Right ventricle myocardium inferior (tissue), 1 donor: ENCODE data around the gene RBBP8. TPM values are rescaled to one million over a fixed set of nuclear protein-coding genes. Genes with fewer than 3 reads are reported as not detected.

Experiments
- ATAC-seq: fragments of 200-7000 bp; cut with Tn5 transposase; one replicate; pipeline ENCODE4 v1.9.1; 2020; ENCODE audit warnings: mild to moderate bottlenecking, moderate library complexity
- DNase-seq: peaks from one replicate; pipeline ENCODE4 v3.0.0; 2021; ENCODE audit errors: missing footprints
- intact Hi-C: fragments of 100-400 bp; cut with DNase I; formaldehyde crosslinking; loops from one replicate; pipeline ENCODE4 v1.11.0; 2022
- total RNA-seq: library from RNA; stranded (reverse); fragmentation: NEBNext Ultra II Directional; extraction: Animal tissue kit (Norgen Biotek cat#: 25700); gene quantifications from one replicate; pipeline ENCODE4 v1.2.1, GENCODE V29; 2021
- donor health status: DM: no; HTN: yes; CAD: no; lungs with severe emphysema.

RBBP8 gene
- total RNA-seq, 1 donor from 2014 or later, result 5.1 TPM

DNA sequence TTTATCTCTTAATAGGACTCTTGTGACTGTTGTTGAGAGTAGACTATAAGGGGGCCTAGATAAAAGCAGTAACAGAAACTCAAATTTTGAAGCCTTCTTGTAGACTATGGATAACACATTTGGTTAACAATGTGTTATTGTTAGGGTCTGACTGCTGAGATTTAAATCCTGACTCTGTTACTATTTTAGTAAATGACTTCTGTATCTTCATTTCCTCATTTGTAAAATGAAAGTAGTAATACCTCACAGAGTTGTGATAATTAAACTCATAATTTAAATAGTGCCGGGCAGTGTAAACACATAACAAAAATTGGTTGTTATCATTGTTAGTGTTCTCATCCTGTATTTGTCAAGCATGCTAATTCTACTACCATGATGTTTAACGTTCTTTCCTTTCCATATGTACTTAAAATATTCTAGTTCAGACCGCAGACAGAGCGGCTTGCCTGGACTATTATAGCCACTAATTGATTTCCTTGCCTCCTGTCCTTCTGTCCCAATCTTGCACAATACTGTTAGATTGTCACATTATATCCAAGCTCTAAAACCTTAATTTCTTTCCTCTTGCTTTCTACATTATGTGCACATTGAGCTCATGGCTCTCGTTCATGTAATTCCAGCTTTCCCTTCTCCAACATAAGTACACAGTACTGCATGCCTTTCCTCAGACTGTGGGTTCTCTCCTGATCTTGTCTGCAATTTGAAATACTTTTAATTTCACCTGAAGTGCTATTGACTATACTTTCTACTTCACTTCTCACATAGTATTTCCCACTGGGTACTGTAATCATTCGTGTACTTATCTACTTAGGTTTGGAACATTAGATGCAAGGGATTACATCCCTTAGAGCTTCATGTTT, 48.4 kb downstream of the RBBP8 start:
- DNase-seq, result no peak
- intact Hi-C loops, result loop anchor here (2.0 to 5.0 kb wide), 2 partner anchors 49 to 179 kb away; partner anchors contain the start of gene RBBP8
- no peak for ATAC-seq

DNA sequence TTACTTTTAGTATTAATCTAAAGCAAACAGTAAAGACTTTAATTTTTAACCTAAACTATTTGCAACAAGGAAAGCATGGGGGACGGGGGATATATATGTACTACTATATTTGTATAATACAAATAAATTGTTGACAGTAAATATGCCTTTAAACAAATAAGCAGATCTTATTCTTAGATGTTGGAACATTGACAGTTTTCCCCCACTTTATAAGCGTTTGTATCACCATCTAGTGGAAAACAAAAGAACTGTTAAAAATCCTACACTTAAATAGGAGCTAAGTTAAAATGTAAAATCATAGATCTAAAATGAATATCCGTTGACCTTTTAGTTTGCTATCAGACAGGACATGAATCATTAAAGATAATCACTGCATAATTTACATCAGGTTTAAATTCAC, 50.0 kb downstream of the RBBP8 start:
- DNase-seq (no peak), ATAC-seq (no peak)
- intact Hi-C loops, result loop anchor here (2.0 to 5.0 kb wide), 2 partner anchors 50 to 181 kb away; partner anchors contain the start of gene RBBP8

DNA sequence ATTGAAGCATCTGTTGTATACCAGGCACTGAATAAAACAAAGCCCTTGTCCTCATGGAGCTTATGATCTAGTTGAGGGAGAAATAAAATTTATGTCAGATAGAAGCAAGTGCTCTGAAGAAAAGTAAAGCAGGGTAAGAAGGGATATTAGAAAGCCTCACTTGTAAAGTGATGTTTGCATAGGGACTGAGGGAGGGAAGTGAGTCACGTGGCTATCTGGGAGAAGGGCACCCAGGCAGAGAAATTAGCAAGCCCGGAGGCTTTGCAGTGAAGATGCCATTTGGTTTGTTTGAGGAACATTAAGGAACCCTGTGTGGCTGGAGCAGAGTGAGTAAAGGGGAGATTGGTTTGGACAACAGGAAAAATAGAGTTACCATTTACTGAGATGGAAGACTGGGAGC, 52.1 kb downstream of the RBBP8 start:
- ATAC-seq (no peak), DNase-seq (no peak)
- intact Hi-C loops, result no loop called here

DNA sequence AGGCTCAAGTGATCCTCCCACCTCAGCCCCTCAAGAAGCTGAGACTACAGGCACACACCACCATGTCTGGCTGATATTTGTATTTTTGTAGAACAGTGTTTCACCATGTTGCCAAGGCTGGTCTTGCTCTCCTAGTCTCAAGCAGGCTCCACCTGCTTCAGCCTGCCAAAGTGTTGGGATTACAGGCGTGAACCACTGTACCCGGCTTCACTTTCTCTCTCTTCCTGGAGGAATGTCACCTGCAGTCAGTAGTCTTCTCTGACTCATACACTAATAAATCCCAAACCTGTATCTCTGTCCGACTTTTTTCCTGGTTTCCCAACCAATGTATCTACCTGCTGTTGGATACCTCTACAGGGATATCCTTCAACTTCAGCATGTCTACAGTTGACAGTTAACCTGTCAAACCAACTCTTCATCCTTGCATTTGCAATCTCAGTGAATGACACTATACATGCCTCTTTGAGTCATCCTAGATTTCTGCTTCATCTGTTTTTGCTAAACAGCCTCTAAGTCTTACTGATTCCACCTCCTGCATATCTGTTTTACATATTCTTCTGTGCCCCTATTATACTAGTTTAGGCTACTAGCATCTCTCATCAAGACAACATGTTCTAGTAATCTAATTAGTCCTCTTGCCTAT, 54.5 kb downstream of the RBBP8 start:
- intact Hi-C loops, result no loop called here
- no peak for ATAC-seq
- DNase-seq, result no peak

DNA sequence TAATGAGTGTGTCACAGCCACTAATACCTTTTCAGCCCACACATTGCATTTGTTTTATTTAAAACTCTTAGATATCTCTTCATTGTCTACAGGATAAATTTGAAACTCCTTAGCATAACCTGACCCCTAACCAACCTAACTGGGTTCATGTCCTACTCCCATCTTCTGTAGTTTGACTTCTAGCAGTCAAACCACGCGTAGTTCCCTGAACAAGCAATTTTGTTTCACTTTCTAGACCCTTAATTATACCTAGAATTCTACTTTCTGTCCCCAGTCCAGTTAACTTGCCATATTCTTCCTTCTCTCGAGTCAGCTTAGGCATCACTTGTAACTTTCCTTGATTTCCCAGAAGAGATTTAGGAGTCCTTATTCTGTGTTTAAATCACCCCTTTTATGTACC, 55.1 kb downstream of the RBBP8 start:
- ATAC-seq (no peak), DNase-seq (no peak)
- intact Hi-C loops, result no loop called here

DNA sequence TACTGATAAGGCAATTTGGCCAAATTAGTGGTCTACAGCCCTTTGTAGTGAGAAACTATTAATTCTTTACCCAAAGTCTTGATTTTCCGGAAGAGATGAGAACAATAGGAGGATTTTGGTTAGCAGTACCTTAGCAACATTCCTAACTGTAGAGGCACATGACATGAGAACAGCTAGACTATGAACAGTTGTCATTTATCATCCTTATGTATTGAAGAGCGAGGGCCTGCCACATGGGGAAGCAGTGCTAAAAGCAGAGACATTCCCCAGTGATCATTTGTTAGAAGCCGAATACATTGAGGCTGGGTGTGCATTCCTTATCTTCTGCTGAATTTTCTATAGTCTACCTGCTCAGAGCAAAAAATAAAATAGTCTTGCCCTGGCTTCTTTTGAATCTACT, 65.2 kb downstream of the RBBP8 start:
- no peak for ATAC-seq
- intact Hi-C loops, result no loop called here
- no peak for DNase-seq

DNA sequence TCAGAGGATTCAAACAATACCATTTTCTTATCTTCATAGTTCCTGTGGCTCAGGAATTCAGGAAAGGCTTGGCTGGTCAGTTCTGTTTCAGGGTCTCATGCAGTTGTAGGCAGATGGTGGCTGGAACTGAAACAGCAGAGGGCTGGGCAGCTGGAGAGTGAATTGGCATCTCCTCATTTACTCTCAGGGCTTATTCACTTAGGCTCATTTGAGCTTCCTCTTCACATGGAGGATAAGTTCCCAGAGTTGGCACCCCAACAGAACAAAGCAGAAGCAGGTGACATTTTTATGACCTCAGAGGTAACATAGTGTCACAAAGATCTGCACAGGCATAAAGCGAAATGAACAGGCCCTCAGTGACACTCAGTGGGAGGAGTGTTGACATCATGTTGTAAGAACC, 66.1 kb downstream of the RBBP8 start:
- ATAC-seq (no peak), DNase-seq (no peak)
- intact Hi-C loops, result no loop called here

DNA sequence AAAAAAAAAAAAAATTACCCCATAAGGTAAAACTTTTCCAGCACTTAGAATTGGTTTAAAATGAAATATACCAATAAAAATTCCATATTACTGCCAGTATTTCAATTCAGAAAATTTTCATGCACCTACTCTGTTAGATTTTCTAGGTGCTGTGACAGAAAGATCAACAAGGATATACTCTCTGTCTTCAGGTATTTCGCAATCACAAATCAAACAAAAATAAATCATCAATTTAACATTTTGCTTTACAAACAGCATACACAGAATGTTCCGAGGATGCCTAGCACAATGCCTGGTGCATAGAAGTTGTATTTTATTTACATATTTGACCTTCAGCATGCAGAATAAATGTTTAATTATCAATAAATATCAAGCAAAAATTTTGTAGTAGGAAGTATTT, 66.5 kb downstream of the RBBP8 start:
- DNase-seq, result no peak
- intact Hi-C loops, result no loop called here
- ATAC-seq, result no peak

DNA sequence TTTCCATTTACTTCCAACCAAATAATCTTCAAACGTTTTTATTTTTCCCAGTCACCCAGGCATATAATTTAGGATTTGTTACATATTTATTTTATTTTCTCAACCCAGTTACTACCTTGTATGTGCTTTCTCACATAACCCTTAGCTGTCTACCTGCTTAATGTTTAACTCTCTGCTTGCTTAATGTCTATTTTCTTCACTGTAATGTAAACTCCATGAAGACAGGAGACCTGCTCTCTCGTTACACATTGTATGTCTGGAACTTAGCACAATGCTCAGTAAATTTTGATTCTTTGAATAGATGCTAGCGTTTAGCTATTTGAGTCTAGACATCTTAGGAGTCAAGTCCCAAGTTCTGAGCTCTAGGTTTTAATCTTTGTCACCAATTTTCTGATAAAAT, 70.2 kb downstream of the RBBP8 start:
- DNase-seq (no peak), ATAC-seq (no peak)
- intact Hi-C loops, result no loop called here

DNA sequence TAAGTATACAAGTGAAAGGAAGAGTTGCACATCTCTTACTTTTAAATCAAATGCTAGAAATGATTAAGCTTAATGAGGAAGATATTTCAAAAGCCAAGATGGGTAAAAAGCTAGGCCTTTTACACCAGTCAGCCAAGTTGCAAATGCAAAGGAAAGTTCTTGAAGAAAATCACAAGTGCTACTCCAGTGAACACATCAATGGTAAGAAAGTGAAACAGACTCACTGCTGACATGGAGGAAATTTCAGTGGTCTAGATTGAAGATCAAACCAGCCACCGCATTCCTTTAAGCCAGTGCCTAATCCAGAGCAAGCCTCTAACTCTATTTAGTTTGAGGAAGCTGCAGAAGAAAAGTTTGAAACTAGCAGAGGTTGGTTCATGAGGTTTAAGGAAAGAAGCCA, 79.1 kb downstream of the RBBP8 start:
- DNase-seq (no peak), ATAC-seq (no peak)
- intact Hi-C loops, result no loop called here

DNA sequence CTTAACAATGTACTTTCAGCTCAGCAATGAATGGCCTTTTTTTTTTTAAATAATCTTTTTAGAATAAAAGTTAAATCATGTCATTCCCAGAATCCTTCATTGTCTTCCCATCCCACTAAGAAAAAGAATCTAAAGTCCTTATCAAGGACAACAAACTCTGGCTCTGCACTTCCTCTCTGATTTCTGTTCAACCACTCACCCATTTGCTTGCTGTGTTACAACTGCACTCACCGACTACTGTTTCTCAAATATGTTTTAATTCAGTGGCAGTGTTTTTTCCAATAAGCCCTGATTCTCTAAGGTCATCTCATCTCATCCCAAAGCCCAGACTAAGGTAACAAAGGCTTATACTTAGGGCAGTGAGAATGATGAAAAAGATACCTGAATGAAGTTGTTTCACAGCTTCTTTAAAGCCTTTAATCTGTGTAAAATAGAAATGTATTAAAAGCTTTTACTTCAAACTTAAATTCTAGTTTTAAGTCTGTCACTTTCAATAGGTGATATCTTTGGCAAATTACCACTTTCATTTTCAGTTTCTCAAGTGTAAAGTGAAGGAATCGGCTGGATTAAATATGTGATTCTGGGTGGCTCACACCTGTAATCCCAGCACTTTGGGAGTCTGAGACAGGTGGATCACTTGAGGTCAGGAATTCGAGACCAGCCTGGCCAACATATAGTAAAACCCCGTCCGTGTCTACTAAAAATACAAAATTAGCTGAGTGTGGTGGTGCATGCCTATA, 87.6 kb downstream of the RBBP8 start:
- DNase-seq (no peak), ATAC-seq (no peak)
- intact Hi-C loops, result no loop called here

DNA sequence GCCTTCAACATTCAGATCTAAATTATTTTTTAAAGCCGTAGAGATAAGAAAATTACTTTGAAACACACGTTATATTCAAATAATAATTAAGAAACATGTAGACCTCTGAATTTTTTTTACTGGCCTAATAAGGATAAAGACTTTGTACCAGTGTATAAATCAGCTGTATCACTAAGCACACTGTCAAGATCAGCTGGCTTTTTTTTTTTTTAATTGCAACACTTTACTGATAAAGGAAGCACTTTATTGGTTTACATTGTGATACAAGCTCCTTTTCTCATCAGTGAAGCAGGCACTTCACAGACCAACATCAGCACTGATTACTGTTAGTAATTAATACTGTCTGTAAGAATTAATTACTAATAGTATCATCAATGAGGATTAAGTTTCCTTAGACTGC, 88.5 kb downstream of the RBBP8 start:
- DNase-seq (no peak), ATAC-seq (no peak)
- intact Hi-C loops, result no loop called here

DNA sequence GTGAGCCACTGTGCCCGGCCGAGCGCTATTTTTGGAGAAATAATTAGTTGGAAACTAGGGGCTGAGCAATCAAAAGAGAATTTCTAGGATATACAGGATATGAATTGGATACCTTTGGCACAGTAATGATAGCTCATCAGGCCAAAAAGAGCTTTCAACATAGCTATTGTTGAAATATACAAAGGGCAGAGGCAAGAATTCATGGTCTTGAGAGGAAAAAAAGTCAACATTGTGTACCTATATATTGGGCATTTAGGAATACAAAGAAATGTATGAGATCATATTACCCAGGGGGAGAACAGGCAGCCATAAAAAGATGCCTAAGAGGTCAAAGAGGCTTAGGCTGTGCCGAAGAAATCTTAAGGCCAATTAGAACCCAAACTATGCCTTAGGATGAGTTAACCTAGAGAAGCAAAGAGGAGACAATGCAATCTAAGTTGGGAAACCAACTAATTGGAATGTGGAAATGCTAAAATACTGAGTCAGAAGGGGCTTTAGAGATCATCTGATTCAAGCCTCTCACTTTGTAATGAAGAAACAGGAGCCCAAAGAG, 99.0 kb downstream of the RBBP8 start:
- ATAC-seq (no peak), DNase-seq (no peak)
- intact Hi-C loops, result loop anchor here (5.0 kb wide), 2 partner anchors 325 to 380 kb away; no protein-coding TSS in a partner anchor

DNA sequence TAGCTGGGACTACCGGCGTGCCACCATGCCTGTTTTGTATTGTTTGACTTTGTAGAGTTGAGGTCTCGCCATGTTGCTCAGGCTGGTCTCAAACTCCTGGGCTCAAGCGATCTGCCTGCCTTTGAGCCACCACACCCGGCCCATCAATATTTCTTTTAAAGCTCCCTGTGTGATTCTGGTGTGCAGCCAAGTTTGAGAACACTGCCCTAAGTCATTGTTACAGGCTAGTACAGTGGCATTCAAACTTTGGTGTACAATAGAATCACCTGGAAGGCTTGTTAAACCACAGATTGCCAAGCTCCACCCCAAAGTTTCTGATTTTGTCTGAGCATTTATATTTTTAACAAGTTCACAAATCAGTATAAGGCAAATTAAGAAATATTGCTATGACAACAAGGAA, 99.9 kb downstream of the RBBP8 start:
- ATAC-seq, result no peak
- intact Hi-C loops, result loop anchor here (5.0 kb wide), 2 partner anchors 324 to 379 kb away; no protein-coding TSS in a partner anchor

DNA sequence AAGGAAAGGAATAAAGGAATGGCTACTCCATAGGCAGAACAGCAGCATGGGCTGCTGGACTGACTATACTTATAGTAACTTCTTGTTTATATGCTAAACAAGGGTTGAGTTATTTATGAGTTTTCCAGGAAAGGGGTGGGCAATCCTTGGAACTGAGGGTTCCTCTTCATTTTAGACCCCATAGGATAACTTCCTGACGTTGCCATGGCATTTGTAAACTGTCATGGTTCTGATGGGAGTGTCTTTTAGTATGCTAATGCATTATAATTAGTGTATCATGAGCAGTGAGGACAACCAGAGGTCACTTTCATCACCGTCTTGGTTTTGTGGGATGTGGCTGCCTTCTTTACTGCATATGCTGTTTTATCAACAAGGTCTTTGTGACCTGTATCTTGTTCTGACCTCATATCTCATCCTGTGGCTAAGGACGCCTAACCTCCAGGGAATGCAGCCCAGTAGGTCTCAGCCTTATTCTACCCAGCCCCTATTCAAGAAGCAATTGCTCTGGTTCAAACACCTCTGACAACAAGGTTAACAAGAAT, 103.6 kb downstream of the RBBP8 start:
- ATAC-seq, result no peak
- no peak for DNase-seq
- intact Hi-C loops, result no loop called here

More for the DNA sequence above, 99.9 kb downstream of the RBBP8 start:
- DNase-seq, result no peak

DNA sequence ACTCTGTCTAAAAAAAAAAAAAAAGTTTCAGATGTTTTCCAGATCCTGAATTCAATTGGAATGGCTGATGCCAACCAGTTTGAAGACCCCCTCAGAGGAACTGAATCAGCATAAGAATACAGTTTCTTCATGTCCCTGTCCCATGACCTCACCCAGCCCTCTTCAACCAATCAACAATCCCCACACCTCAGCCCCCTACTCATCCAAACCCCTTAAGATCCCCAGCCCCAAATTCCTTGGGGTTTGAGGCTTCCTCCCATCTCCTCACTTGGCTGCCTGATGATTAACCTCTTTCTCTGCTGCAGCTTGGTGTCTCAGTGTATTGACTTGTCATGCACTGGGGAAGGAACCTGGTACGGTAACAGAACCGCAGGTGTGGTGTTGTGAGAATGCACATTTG, 104.5 kb downstream of the RBBP8 start:
- no peak for ATAC-seq
- intact Hi-C loops, result no loop called here

DNA sequence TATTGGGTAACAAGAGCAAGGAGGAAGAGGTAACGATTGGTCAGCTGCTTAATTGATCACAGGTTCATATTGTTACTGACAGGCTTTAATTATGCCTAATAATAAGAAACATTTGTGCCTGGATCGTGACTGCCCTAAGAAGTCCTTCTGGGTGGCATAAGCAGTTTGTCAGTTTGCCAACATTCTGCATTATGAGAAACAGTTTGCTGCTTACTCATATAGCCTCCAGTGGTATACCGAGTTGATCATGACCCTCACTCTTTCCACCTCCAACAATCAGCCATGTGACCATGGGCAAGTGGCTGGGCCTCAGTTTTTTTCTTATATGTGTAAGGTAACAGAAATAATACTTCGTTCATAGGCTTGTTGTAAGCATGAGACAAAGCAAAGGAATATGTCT, 105.6 kb downstream of the RBBP8 start:
- DNase-seq (no peak), ATAC-seq (no peak)
- intact Hi-C loops, result no loop called here

More for the DNA sequence above, 104.5 kb downstream of the RBBP8 start:
- no peak for DNase-seq

DNA sequence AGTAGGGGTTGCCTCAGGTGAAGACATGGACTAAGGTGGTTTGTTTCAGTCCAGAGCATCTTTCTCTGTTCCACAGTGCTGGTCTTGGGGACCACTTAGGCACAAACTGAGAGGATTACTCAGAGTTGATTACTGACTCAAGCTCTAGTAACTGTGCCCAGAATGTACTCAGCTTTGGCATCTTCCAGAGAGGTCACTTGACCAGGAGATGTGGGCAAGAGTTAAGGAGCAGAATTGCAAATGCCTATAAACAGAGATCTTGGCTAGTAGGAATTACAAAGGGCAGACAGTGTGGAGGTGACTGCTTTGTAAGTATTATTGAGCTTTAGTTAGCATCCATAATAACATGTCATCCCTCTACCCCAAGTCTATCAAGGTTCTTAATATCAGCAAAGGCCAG, 109.0 kb downstream of the RBBP8 start:
- intact Hi-C loops, result no loop called here
- no peak for DNase-seq
- no peak for ATAC-seq

DNA sequence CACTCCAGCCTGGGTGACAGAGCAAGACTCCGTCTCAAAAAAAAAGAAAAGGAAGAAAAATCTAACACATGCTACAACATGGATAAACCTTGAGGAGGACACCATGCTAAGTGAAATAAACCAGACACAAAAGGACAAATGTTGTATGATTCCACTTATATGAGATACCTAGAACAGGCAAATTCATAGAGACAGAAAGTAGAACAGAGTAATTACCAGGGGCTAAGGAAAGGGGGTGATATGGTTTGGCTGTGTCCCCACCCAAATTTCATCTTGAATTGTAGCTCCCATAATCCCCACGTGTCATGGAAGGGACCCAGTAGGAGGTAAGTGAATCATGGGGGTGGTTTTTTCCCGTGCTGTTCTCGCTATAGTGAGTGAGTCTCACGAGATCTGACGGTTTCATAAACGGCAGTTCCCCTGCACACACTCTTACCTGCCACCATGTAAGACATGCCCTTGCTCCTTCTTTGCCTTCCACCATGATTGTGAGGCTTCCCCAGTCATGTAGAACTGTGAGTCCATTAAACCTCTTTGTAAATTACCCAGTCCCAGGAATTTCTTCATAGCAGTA, 110.8 kb downstream of the RBBP8 start:
- ATAC-seq, result no peak
- intact Hi-C loops, result no loop called here
- no peak for DNase-seq
